HG02884 (cell line): ENCODE data around the gene LIMS1.
"Not testable (repeated sequence)": the region's sequence is repeated elsewhere in the genome, so short reads cannot be mapped to it uniquely, and the experiment has no call there.

ENCODE experiments used
- ATAC-seq: cut with Tn5 transposase; IDR thresholded peaks from one replicate; pipeline ENCODE4 v1.9.1; 2021; ENCODE audit warnings: mild to moderate bottlenecking, moderate library complexity; ENCODE audit not compliant: unreplicated experiment

The LIMS1 gene

GRCh38 chr2:108585436-108585835 is 51.2 kb downstream of the LIMS1 start:
- ATAC-seq, result no peak

GRCh38 chr2:108586116-108586515 is 51.8 kb downstream of the LIMS1 start:
- ATAC-seq, result no peak

- ATAC-seq, result no peak
Measured at GRCh38 chr2:108586631-108587030, 52.4 kb downstream of the LIMS1 start.

GRCh38 chr2:108587621-108588020 is 53.4 kb downstream of the LIMS1 start:
- no peak for ATAC-seq

- no peak for ATAC-seq
Measured at GRCh38 chr2:108588070-108588668, 53.9 kb downstream of the LIMS1 start.

GRCh38 chr2:108589372-108589771 is 55.1 kb downstream of the LIMS1 start:
- ATAC-seq, result no peak

GRCh38 chr2:108589781-108590180 is 55.5 kb downstream of the LIMS1 start:
- ATAC-seq, result no peak

- ATAC-seq, result peak; percentile 41
Measured at GRCh38 chr2:108591163-108591562, 56.9 kb downstream of the LIMS1 start.

- ATAC-seq, result no peak
Measured at GRCh38 chr2:108593547-108594098, 59.4 kb downstream of the LIMS1 start.

GRCh38 chr2:108594132-108594981 is 60.1 kb downstream of the LIMS1 start:
- ATAC-seq, result peak; percentile 86

GRCh38 chr2:108594982-108595464 is 60.8 kb downstream of the LIMS1 start:
- peak; percentile 41 for ATAC-seq

GRCh38 chr2:108595771-108596170 is 61.5 kb downstream of the LIMS1 start:
- ATAC-seq, result not testable (repeated sequence)

GRCh38 chr2:108597105-108597744 is 63.0 kb downstream of the LIMS1 start:
- ATAC-seq, result not testable (repeated sequence)

GRCh38 chr2:108601199-108601598 is 66.9 kb downstream of the LIMS1 start:
- ATAC-seq, result not testable (repeated sequence)

GRCh38 chr2:108602422-108602821 is 68.2 kb downstream of the LIMS1 start:
- no peak for ATAC-seq

GRCh38 chr2:108604196-108604595 is 69.9 kb downstream of the LIMS1 start:
- no peak for ATAC-seq

GRCh38 chr2:108605947-108606346 is 71.7 kb downstream of the LIMS1 start:
- ATAC-seq, result peak; percentile 67

GRCh38 chr2:108607706-108608301 is 73.5 kb downstream of the LIMS1 start:
- no peak for ATAC-seq

GRCh38 chr2:108611021-108611420 is 76.8 kb downstream of the LIMS1 start:
- ATAC-seq, result no peak

- peak; percentile 78 for ATAC-seq
Measured at GRCh38 chr2:108612153-108612513, 77.9 kb downstream of the LIMS1 start.
